Stimulated activated CD4-positive, alpha-beta T cell treated with anti-CD3 and anti-CD28 coated beads, Interleukin-1b, Interleukin-23, amount 100 ng/mL, for 4 hours (primary cell): ENCODE data around the gene ACP2.

ENCODE experiments used
- DNase-seq, 2 donors: peaks; one replicate each; pipeline ENCODE4 v3.0.0-alpha.2; 2020; ENCODE audit warnings: low read depth in 2 of 2

Gene ACP2

GRCh38 chr11:47268448-47269001, 19.9 kb upstream of the ACP2 start:
- DNase-seq = no peak

- no peak for DNase-seq
Observed at GRCh38 chr11:47267876-47268275, 19.3 kb upstream of the ACP2 start.

GRCh38 chr11:47264521-47264920, 15.9 kb upstream of the ACP2 start:
- DNase-seq = no peak

GRCh38 chr11:47264119-47264518, 15.5 kb upstream of the ACP2 start:
- no peak for DNase-seq

GRCh38 chr11:47261291-47261800, 12.7 kb upstream of the ACP2 start:
- no peak for DNase-seq

GRCh38 chr11:47260366-47260765, 11.8 kb upstream of the ACP2 start:
- no peak for DNase-seq

GRCh38 chr11:47259232-47259977, 10.8 kb upstream of the ACP2 start:
- peak in 1 of 2 donors; percentile 30 for DNase-seq

- DNase-seq = no peak
Observed at GRCh38 chr11:47258317-47258902, 9.8 kb upstream of the ACP2 start.

GRCh38 chr11:47257517-47258316, 9.1 kb upstream of the ACP2 start, which contains the start of gene NR1H3:
TSS of gene NR1H3 (plus strand) at chr11:47257996. CDS start at chr11:47259217, 1,221 bp downstream.
- no peak for DNase-seq

GRCh38 chr11:47257177-47257516, 8.5 kb upstream of the ACP2 start:
- DNase-seq = no peak

GRCh38 chr11:47256374-47256773, 7.8 kb upstream of the ACP2 start:
- no peak for DNase-seq

GRCh38 chr11:47254386-47254785, 5.8 kb upstream of the ACP2 start:
- no peak for DNase-seq

GRCh38 chr11:47253660-47254059, 5.0 kb upstream of the ACP2 start:
- DNase-seq = no peak

- DNase-seq = no peak
Observed at GRCh38 chr11:47251751-47252150, 3.1 kb upstream of the ACP2 start.

GRCh38 chr11:47249378-47249715, 733 bp upstream of the ACP2 start:
- DNase-seq = no peak

- no peak for DNase-seq
Observed at GRCh38 chr11:47248304-47248663, 330 bp downstream of the ACP2 start.

GRCh38 chr11:47247502-47247901, 1.1 kb downstream of the ACP2 start:
- no peak for DNase-seq

- DNase-seq = no peak
Observed at GRCh38 chr11:47245611-47246357, 2.8 kb downstream of the ACP2 start.

GRCh38 chr11:47244448-47245350, 3.9 kb downstream of the ACP2 start:
- DNase-seq = no peak

- no peak for DNase-seq
Observed at GRCh38 chr11:47243454-47243853, 5.2 kb downstream of the ACP2 start.
